GM18498 (cell line): Measurements from ENCODE around the gene TUT1.
"Not testable (repeated sequence)": the region's sequence is repeated elsewhere in the genome, so short reads cannot be mapped to it uniquely, and the experiment has no call there.

ENCODE experiments used
- ATAC-seq: cut with Tn5 transposase; IDR thresholded peaks from one replicate; pipeline ENCODE4 v1.9.1; 2021; ENCODE audit warnings: mild to moderate bottlenecking, moderate library complexity; ENCODE audit not compliant: unreplicated experiment

Gene TUT1

DNA sequence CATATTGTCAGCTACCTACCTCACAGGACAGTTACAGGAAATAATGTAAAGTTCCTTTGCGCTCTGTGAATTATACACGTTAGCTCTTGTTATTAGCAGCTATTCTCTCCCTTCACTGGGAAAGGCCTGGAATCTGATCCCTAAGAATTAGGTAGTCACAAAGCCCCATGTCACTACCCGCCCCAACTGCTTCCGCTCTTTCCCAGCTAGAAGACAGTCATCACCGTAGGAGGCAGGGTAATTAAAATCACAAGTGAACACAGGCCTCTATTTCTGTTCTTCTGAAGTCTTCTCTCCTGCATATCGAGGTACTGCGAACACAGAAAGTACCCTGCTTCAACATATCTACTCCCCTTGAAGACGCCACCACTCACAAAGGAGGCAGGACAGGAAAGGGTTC is 32.1 kb downstream of the TUT1 start:
- no peak for ATAC-seq

DNA sequence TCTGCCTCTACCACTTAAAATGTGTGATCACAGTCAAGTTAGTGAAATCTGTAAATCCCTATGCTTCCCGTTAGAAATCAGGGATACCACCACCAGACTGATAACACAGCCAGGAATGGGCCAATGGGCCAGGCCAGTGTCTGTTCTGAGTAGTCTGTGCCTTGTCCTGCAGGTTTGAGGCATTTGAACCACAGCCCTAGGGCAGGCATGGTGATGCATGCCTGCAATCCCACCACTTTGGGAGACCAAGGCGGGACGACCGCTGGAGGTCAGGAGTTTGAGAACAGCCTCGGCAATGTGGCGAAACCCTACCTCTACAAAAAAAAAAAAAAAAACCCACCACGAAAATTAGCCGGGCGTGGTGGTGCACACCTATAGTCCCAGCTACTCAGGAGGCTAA is 32.7 kb downstream of the TUT1 start:
- no peak for ATAC-seq

DNA sequence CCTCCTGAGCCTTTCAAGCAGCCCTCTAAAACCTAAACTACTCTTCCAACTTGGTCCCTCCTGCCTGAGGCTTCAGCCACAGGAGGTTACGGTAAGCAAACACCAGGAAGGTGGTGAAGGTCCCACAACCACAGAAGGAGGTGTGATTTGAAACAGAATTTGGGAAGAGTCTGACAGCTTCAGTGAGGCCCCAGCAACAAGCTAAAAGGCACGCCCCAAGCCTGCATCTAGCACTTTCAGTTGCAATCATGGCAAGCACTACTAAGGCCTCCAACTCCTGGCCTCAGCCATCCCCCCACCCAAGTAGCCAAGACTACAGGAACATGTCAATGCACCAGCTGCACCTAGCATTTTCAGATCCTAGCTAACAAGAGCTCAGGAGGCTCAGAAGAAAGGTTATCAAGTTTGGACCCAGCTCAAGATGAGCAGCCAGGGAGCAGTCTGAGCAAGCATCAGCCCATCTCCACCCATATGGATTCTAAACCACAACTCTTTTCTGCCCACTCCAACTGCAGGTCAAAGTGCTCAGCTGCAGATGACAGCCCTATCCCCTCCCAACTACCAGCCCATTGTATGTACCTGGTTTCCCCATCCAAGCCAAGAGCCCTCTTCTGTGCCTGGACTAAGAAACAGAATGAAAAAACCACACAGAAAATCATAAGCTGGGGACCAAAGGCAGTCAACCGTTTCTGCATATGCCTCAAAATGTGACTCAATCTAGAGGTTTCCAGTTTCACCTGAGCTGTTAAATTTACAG is 34.3 kb downstream of the TUT1 start:
- ATAC-seq, result peak; percentile 28

DNA sequence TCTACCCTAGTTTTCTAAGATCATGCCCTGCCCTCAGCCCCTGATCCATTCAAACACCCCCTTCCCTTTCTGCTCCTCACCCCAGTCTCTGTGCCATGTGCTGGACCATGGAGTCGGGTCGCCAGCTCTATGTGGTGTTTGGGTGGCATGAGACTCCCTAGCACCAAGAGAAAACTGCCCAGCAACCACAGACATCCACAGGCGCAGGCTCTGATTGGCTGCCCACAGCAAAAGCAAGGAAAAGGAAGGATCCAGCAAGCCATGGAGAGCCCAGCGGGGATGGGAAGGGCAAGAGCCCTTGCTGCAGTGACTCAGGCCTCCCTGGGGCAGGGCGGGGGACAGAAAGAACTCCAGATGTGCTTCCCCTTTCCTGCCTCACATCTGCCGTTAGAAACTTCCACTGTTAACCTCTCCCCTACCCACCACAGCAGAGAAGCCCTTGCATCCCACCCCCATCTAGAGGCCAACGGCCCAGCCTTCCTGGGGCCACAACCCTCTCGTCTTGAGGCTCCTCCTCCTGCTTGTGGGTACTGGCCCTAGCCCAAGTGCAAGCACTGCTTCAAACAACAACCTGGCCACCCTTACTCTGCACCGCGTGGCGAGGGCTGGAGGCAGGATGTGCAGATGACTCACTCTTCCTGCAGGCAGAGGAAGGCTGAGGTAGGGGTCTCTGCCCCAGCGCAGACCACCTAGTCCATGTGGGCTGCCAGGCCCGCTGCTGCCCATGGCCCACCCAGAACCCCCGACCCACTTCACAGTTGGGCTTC is 35.0 kb downstream of the TUT1 start:
- ATAC-seq, result peak; percentile 45

DNA sequence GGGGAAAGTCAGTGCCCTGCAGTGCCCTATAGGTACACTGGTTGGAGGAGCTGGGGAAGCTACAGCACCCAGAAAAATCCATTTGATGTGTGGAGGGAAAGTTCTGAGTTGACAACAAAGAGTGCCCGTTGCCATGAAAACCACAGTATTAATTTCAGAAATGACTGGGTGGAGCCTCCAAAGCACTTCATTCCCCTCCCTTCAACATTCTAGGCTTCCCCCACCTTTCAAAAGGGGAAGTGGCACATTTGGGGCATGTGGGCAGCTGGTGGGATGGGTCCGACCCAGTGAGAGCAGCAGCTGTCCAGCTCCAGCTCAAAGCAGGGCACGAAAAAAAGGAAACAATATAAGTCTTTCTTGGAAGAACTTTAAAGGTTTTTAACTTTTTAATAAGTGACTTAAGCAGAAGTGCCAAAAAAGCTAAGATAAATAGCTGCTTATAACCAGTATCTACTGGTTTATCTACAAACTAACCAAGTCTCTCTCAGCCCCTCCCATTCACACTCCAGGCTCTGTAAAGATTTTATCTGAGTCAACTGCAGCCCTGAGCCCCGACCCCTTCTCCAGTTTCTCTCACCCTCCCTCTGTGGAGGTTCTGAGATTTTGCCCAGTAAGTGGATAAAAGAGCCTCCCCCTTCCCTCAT is 35.7 kb downstream of the TUT1 start:
- ATAC-seq, result peak; percentile 35

DNA sequence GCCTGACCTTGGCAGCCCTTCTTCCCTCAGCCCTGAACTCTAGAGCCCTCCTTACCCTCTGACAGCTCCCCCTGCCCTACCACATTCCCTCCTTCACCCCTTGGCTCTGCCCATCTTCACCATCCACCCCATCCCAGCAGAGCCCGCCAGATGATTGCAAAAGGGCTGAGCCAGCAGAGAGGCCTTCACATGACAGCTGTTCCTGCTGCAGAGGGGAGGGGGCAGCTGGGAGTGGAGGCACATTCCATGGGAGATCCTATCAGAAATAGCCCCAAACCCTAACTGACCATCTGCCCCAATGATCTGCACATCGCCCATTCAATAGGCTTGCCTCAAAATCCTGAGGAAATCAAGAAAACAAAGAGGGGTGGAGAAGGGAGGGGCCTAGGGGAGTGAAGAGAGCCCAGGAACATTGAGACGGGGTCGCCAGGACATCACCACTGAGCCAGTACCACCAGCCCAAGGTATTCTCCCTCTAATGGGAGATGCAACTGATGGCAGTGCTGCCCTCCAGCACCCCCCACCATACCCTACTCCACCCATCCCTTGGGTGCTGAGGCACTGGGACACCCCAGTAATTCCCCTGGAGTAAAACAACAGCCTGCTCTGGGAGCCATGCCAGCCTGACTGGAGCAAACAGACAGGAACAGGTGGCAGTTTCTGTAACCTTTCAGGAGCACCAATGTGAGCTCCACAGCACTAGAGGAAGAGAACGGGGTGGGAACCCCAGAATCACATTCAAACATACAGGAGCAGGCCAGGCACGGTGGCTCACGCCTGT is 36.7 kb downstream of the TUT1 start:
- ATAC-seq, result no peak

DNA sequence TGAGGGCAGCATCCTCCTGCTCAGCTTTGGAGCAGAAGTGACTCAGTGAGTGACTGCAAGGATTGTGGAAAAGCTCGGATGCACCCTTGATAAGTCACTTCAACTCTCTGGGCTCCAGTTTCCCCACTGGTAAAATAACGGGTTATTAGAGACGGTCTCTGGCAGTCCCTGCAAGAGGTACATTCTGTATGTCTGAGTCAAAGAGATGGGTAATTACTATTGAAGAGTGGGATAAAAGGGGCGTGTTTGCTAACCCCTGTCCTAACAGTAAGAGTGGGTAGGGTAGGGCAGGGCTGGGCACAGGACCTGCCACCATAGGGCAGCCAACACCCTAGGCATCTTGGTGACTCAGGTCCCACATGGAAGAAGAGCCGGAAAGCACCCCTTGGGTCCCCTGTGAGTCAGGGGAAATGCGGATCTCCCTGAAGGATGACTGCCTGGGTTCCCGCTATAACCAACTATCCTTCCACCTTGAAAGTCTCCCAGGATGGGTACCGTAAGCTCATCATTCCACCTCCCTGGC is 37.4 kb downstream of the TUT1 start:
- no peak for ATAC-seq

DNA sequence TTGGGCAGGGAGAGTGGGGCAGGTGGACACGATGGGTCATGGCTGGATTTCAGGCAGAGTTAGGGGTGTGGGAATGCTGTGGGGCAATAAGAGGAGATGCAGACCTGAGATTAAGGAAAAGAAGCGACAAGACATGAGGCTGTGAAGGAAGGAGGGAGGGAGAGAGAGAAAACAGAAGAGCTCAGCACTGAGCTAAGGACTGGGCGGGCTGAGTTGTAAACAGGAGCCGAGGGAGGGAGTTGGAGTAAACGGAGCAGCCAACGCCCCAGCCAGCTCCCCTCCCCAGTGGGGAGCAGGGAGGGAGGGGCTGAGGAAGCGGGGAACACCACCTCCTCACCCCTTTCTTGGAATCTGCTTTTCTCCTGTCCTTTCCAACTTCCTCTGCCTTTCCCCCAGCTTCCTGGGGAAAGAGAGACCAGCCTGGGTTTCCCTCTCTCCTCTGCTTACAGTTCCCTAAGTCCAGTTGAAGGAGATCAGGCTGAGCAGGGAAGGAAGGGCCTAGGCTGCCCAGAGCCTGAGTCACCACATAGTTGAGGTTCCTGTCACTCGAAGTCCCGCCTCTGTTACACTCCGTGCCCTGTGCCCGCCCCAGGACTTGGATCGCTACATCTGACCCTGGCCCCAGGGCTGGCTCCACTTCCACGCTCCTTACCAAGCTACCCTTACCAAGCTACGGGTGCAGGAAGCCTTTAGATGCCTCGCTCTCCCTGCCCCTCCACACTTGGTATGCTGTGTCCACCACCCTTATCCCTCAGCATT is 38.1 kb downstream of the TUT1 start:
- ATAC-seq, result no peak

DNA sequence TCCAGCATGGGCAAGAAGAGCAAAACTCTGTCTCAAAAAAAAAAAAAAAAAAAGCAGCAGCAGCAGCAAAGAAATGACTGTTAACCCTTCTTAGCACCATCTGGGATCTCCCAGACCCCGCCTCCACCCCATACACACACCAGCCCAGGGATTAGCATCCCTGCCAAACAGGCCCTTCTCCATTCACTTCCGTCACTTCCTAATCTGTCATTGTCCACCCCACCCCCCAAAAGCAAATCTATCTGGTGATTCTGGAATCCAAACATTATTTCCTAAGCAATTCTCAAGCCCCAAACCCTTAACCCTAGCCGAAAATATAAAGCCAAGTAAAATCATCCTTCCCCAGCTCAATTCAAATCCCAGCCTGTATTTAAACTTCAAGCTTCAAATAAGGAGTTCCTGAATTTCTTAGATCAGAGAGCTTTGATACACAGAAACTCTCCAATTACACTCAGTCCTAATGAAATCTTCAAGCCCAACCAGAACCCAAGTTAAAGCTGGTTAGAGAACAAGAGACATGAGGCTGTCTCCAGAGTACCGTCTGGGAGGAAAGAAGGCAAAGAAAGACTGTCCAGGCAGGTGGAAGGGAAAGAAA is 38.7 kb downstream of the TUT1 start:
- ATAC-seq, result no peak

DNA sequence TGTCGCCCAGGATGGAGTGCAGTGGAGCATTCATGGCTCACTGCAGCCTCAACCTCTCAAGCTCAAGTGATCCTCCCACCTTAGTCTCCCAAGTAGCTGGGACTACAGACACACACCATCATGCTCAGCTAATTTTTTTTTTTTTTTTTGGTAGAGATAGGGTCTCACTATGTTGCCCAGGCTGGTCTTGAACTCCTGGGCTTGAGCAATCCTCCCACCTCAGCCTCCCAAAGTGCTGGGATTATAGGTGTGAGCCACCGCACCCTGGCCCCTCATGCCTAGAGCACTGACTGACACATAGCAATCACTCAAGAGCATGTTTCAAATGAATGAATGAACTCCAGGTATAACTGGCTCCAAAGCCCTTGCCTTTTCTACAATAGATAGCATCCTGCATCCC is 40.8 kb downstream of the TUT1 start:
- not testable (repeated sequence) for ATAC-seq

DNA sequence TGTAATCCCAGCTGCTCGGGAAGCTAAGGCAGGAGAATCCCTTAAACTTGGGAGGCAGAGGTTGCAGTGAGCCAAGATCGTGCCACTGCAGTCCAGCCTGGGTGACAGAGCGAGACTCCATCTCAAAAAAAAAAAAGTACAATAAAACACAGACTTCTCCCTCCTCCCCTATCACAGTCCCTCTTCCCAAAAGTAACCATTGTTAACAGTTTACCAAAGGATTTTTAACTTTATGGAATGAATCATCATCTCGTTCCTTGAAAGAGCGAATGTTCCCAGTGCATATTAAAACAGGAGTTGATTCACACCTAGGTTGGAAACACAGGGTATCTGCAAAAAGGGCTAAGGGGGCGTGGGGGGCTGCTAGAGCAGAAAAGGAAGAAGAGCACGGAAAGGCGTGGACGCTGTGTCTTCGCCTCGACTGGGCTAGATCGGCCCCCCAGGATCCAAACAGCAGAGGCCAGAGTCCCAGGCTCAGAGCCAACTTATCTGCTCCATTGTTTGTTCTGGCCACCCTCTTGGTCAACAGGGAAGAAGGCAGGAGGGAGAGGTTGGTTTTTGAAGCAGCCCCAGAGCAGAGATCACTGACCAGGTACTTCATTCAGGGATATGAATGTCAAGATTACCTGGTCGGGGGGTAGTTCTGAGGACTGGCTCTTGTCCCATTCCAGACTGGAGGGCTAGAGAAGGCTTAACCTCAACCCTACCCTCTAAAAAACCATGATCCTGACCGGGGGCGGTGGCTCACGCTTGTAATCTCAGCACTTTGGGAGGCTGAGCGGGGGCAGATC is 42.6 kb downstream of the TUT1 start:
- ATAC-seq, result no peak

DNA sequence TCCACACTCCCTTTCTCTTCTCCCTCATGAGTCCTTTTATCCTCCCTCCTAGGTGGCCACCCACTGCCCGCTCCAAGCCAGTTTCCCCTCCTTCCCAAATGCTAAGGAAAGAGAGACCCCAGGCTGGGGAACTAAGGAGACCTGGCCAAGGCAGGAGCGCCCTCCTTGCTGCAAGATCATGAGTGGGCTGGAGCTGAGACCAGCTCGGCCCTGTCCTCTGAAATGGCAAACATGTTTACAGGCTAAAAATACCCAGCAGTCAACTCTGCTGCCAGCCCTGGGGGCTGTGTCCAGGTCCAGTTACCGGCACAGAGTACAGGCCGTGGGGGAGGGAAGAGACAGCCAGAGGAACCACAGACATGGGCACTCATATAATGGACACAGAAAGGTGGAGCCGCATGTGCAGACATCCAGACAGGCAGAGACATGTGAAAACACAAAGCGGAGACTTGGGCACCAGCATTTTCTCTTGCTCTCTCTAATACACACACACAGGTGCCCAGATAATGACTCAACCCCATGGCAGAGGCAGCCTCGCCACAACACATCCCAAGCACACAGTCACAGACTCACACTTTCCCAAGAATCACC is 43.5 kb downstream of the TUT1 start:
- ATAC-seq, result no peak

DNA sequence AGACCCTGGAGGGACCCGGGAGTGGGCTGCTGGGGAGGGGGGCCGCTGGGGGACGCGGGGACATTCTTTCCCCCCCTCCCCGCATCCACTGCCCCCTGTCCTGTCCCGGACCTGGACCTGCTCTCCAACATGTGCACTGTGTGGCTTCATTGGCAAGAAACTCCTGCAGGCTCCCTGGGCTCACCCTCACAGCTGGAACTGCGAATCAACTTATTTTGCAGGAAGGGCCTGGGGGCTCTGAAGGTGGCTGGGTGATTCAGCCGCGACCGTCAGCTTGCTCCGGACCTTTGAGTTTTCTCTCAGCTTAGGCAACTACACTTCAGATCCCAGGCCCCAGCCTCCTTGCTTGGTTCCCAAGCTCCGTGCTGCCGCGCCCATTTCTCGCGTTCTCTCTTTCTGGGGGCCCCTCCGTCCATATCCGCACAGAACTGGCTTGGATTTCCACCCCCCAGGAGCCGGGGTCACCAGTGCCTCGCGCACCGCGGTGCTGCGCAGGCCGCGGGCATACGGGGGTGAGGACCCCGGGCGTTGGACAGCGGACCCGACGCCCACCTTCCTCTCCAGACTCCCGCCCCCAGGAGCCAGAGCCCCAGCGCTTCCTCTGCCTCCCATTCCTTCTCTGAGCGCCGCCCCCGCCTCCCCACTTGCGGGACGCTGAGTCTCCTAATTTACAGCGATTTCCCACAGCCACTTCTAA is 44.2 kb downstream of the TUT1 start:
- no peak for ATAC-seq

DNA sequence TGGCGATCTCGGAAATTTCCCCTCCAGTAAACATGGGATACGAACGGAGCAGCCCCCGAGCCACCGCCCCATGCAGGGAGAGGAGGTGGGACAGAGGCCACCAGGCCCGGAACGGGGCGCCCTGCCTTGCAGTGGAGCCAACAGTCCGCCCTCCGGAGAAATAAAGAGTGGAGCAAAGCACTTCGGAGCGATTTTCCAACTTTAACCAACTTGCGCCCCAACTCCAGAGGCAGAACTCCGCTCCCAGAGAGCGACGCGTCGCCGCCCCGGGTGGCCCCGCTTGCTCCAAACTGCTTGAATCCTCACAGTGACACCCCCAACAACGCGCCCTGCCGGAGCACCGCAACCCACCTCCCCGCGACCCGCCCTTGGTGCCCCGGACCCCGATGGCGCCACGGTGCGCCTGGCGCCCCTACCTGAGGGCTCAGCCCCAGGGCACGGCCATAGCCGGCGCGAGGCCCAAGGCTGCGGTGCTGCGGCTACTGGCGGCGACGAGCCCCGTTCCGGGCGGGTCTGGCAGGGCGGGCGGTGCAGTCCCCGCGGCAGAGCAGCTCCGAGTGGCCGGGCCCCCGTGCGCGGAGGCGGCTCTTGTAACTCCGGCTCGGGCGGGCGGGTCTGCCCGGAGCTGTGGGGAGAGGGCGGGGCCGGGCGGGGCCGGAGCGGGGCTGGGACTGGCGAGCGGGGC is 44.9 kb downstream of the TUT1 start, which contains the start of gene AHNAK:
Gene AHNAK, minus strand, starts transcription at position 563 of the 685 bp plus-strand sequence. CDS start 10,708 bp downstream, outside the sequence.
- ATAC-seq, result peak; percentile 36

DNA sequence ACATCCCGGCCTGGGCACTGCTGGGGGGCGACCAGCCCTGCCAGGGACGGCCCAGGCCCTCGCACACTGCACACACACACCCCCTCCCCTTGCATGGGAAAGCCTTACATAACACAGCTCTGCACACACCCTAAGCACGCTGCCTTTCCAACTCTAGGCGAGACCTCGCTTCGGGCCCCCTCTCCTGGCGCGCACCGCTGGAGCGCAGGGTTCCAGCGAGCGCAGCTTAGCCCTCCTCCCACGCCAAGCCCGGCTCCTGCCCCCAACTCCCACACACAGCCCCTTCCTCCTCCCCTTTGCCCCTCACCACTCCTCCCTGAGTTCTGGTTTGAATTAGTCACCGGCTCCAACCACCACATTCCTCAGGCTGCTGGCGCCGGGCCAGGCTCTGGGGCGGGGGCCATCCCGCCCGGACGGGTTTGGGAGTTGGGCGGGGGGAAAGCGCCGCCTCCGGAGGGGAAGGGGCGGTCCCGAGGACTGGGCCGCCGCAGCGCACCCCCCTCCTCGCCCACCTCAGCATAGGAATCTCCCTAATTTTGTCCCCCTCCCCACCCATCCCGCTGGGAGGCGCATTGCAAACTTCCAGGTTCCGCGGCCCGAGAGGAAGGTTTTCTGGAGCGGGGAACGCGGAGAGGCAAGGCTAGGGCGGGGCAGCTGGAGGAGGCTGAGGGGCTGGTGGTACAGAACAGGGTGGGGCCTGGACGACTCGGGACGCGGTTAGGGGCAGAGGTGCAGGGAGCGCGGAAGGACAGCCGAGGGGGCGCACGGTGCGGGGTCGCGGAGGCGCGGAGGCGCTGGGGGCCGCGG is 45.7 kb downstream of the TUT1 start:
- ATAC-seq, result no peak
